GM12878 (cell line): Measurements from ENCODE around the gene EHBP1. TPM values are rescaled to one million over a fixed set of nuclear protein-coding genes. Genes with fewer than 3 reads are reported as not detected.

Experiments
- CHD2 ChIP-seq: IDR thresholded peaks from 2 replicates; pipeline ENCODE4 v1.6.1; 2011; ENCODE audit warnings: low read depth, low read length, improper control_type of control experiment, borderline replicate concordance
- CREM ChIP-seq: IDR thresholded peaks from 2 replicates; pipeline ENCODE4 v1.6.1; 2014; ENCODE audit warnings: antibody characterized with exemption, low read depth
- DPF2 ChIP-seq: fragments of 450-650 bp; IDR thresholded peaks from 2 replicates; pipeline ENCODE4 v1.6.1; 2017; ENCODE audit warnings: mild to moderate bottlenecking
- EGR1 ChIP-seq, 2 experiments: IDR thresholded peaks; 1 replicate in 1 of 2; 2 replicates in 1 of 2; pipeline ENCODE4 v1.6.1; 2011 to 2012; ENCODE audit warnings: low read depth in 2 of 2, low read length in 2 of 2, borderline replicate concordance in 1 of 2, mild to moderate bottlenecking in 1 of 2, moderate library complexity in 1 of 2
- ETV6 ChIP-seq, 2 experiments: fragments of 450-650 bp in 1 of 2; IDR thresholded peaks in 1 of 2; conservative IDR thresholded peaks in 1 of 2; 2 replicates each; pipeline ENCODE4 v1.6.1; 2014; ENCODE audit warnings: antibody characterized with exemption in 1 of 2, borderline replicate concordance in 1 of 2, low read depth in 1 of 2, mild to moderate bottlenecking in 1 of 2, moderate library complexity in 1 of 2
- FOS ChIP-seq: IDR thresholded peaks from 3 replicates; pipeline ENCODE4 v1.6.1; 2011; ENCODE audit warnings: borderline replicate concordance; ENCODE audit not compliant: insufficient read length; ENCODE audit errors: extremely low read depth
- HDAC6 ChIP-seq: fragments of 200-600 bp; sonication (generic); IDR thresholded peaks from one replicate; pipeline ENCODE4 v1.8.0; 2017; ENCODE audit warnings: antibody characterized with exemption; ENCODE audit not compliant: unreplicated experiment
- KAT2A ChIP-seq: conservative IDR thresholded peaks from 2 replicates; pipeline ENCODE4 v1.6.1; 2011; ENCODE audit warnings: low read depth, low read length; ENCODE audit not compliant: control insufficient read depth
- MEF2A ChIP-seq: IDR thresholded peaks from 2 replicates; pipeline ENCODE4 v1.6.1; 2011; ENCODE audit warnings: low read depth, mild to moderate bottlenecking, low read length, moderate library complexity; ENCODE audit not compliant: insufficient read depth
- MTA2 ChIP-seq: fragments of 450-650 bp; IDR thresholded peaks from 2 replicates; pipeline ENCODE4 v1.6.1; 2016; ENCODE audit warnings: low read depth, mild to moderate bottlenecking, moderate library complexity
- NR2C1 ChIP-seq: fragments of 450-650 bp; IDR thresholded peaks from 2 replicates; pipeline ENCODE4 v1.6.1; 2017; ENCODE audit warnings: antibody characterized with exemption, mild to moderate bottlenecking, moderate library complexity
- RBBP5 ChIP-seq: fragments of 200-600 bp; sonication (generic); conservative IDR thresholded peaks from 2 replicates; pipeline ENCODE4 v1.6.1; 2016
- RUNX3 ChIP-seq: IDR thresholded peaks from 2 replicates; pipeline ENCODE4 v1.6.1; 2012; ENCODE audit warnings: low read length, inconsistent platforms
- SIX5 ChIP-seq: IDR thresholded peaks from 2 replicates; pipeline ENCODE4 v1.6.1; 2011; ENCODE audit warnings: mild to moderate bottlenecking, low read depth, low read length, moderate library complexity; ENCODE audit not compliant: severe bottlenecking
- SMARCA5 ChIP-seq: fragments of 450-650 bp; IDR thresholded peaks from 2 replicates; pipeline ENCODE4 v1.6.1; 2017; ENCODE audit warnings: mild to moderate bottlenecking
- SP1 ChIP-seq: IDR thresholded peaks from one replicate; pipeline ENCODE4 v1.6.1; 2011; ENCODE audit warnings: low read depth, low read length
- TBL1XR1 ChIP-seq: IDR thresholded peaks from 2 replicates; pipeline ENCODE4 v1.6.1; 2012; ENCODE audit warnings: low read depth, low read length, improper control_type of control experiment
- ZBTB33 ChIP-seq: fragments of 450-650 bp; IDR thresholded peaks from 2 replicates; pipeline ENCODE4 v1.6.1; 2017; ENCODE audit warnings: mild to moderate bottlenecking
- ZNF24 ChIP-seq: fragments of 450-650 bp; IDR thresholded peaks from 2 replicates; pipeline ENCODE4 v1.6.1; 2017; ENCODE audit warnings: antibody characterized with exemption, mild to moderate bottlenecking
- ZNF384 ChIP-seq: IDR thresholded peaks from 2 replicates; pipeline ENCODE4 v1.6.1; 2012; ENCODE audit warnings: low read depth, mild to moderate bottlenecking, low read length, improper control_type of control experiment, borderline replicate concordance
- ZNF592 ChIP-seq: fragments of 450-650 bp; IDR thresholded peaks from 2 replicates; pipeline ENCODE4 v1.6.1; 2017; ENCODE audit warnings: mild to moderate bottlenecking, moderate library complexity
- polyA plus RNA-seq, 11 experiments: library from polyadenylated mRNA; depleted of rRNA in 4 of 11; unstranded in 6 of 11; stranded (reverse) in 5 of 11; fragments of >200 nt; fragmentation: Nextera tagmentation in 4 of 11; fragmentation: Illumina TruSeq in 1 of 11; extraction: Ambion mirVana in 4 of 11; extraction: Trizol in 1 of 11; gene quantifications; 1 replicate in 1 of 11; 2 replicates in 10 of 11; pipeline versions ENCODE4 v1.2.1 to v1.2.3, GENCODE V29; 2011 to 2016; ENCODE audit warnings: inconsistent platforms in 2 of 11, missing spikeins in 2 of 11, low read depth in 1 of 11
- total RNA-seq, 4 experiments: library from RNA; depleted of rRNA in 3 of 4; stranded (reverse); fragments of >200 nt in 3 of 4; fragmentation: Illumina TruSeq in 1 of 4; extraction: Trizol in 1 of 4; gene quantifications; 2 replicates each; pipeline versions ENCODE4 v1.2.1 to v1.2.3, GENCODE V29; 2013 to 2021

Gene EHBP1
- total and polyA plus RNA-seq, 10 of the 15 experiments (the other 5 are each of a cell fraction or from before 2014, with no cell fraction given) = 5.7 to 26.1 (median 13.6) TPM

GRCh38 chr2:62705007-62705829 is at the start of gene EHBP1 (continued):
- TF ChIP-seq ETV6 (conservative IDR thresholded peaks at IDR 0.05 in 1 of 2, IDR thresholded peaks at IDR 0.05 in 1 of 2; ENCODE audit: borderline replicate concordance in 1 of 2, low read depth in 1 of 2) = no peak
- TF ChIP-seq ZBTB33 = no peak; the same call in 1 of the 2 replicates
- no peak for TF ChIP-seq HDAC6
- TF ChIP-seq EGR1 (IDR thresholded peaks at IDR 0.05; ENCODE audit: borderline replicate concordance in 1 of 2, low read depth in 2 of 2, low read length in 2 of 2) = peak in 1 of 2 experiments; percentile 89; a peak in 2 of 3 replicates
- no peak for TF ChIP-seq NR2C1
- peak; percentile 99 for TF ChIP-seq ZNF384
- TF ChIP-seq MEF2A = no peak
- no peak for TF ChIP-seq SMARCA5
- no peak for TF ChIP-seq ZNF592
- TF ChIP-seq ZNF24 = no peak
- TF ChIP-seq TBL1XR1 = 0 out of 2 replicates have a peak, but pooled peaks have one; percentile 16
- TF ChIP-seq DPF2 = peak; percentile 98
- TF ChIP-seq SP1 = peak; percentile 94
- peak; percentile 94 for TF ChIP-seq CHD2
- TF ChIP-seq CREM = peak; percentile 68
- no peak for TF ChIP-seq SIX5
- no peak for TF ChIP-seq RBBP5
- TF ChIP-seq FOS = peak; percentile 54
- TF ChIP-seq MTA2 = no peak
- no peak for TF ChIP-seq KAT2A
- peak; percentile 82 for TF ChIP-seq RUNX3
